H9 (cell line): Measurements from ENCODE around the gene ZNF146. TPM values are rescaled to one million over a fixed set of nuclear protein-coding genes. Genes with fewer than 3 reads are reported as not detected.
A peak's percentile ranks its signal among the peaks of the same experiment; 100 is the strongest.
"Not testable (repeated sequence)": the region's sequence is repeated elsewhere in the genome, so short reads cannot be mapped to it uniquely, and the experiment has no call there.

Source experiments
- DNase-seq: peaks from one replicate; pipeline ENCODE4 v3.0.0-alpha.2; 2017
- H2AFZ ChIP-seq: one replicate; pipeline ENCODE4 v1.6.1; 2013; ENCODE audit warnings: mild to moderate bottlenecking, low read length, control low read depth, moderate library complexity
- H2AK5ac ChIP-seq: 2 replicates; pipeline ENCODE4 v1.6.1; 2013; ENCODE audit warnings: low read length, control low read depth, mixed read lengths; ENCODE audit not compliant: insufficient read length
- H2BK120ac ChIP-seq: one replicate; pipeline ENCODE4 v1.6.1; 2013; ENCODE audit warnings: low read depth, mild to moderate bottlenecking, low read length, control low read depth, inconsistent platforms; ENCODE audit not compliant: poor library complexity, severe bottlenecking
- H2BK12ac ChIP-seq: 2 replicates; pipeline ENCODE4 v1.6.1; 2013; ENCODE audit warnings: low read length, control low read depth, mixed read lengths, low read depth; ENCODE audit not compliant: insufficient read length
- H2BK15ac ChIP-seq: 2 replicates; pipeline ENCODE4 v1.6.1; 2013; ENCODE audit warnings: low read depth, low read length, control low read depth
- H2BK20ac ChIP-seq: one replicate; pipeline ENCODE4 v1.6.1; 2013; ENCODE audit warnings: low read depth, mild to moderate bottlenecking, low read length, control low read depth, inconsistent platforms; ENCODE audit not compliant: poor library complexity, severe bottlenecking
- H2BK5ac ChIP-seq: 2 replicates; pipeline ENCODE4 v1.6.1; 2013; ENCODE audit warnings: low read length, control low read depth, mixed read lengths; ENCODE audit not compliant: insufficient read length
- H3K14ac ChIP-seq: 2 replicates; pipeline ENCODE4 v1.6.1; 2013; ENCODE audit warnings: low read length, control low read depth; ENCODE audit not compliant: insufficient read depth
- H3K18ac ChIP-seq: 2 replicates; pipeline ENCODE4 v1.6.1; 2013; ENCODE audit warnings: low read depth, mild to moderate bottlenecking, mixed read lengths, low read length, control low read depth; ENCODE audit not compliant: insufficient read length
- H3K23ac ChIP-seq: 2 replicates; pipeline ENCODE4 v1.6.1; 2013; ENCODE audit warnings: low read length, control low read depth, mixed read lengths, low read depth; ENCODE audit not compliant: insufficient read length
- H3K23me2 ChIP-seq: 2 replicates; pipeline ENCODE4 v1.6.1; 2013; ENCODE audit warnings: low read depth, mild to moderate bottlenecking, mixed read lengths, low read length, control low read depth; ENCODE audit not compliant: insufficient read length, poor library complexity, severe bottlenecking
- H3K27ac ChIP-seq: 2 replicates; pipeline ENCODE4 v1.5.1; 2013; ENCODE audit warnings: low read length, control low read depth, mixed read lengths, low read depth; ENCODE audit not compliant: insufficient read length
- H3K27me3 ChIP-seq: 2 replicates; pipeline ENCODE4 v1.6.1; 2013; ENCODE audit warnings: low read length, control low read depth, inconsistent platforms; ENCODE audit not compliant: insufficient read depth
- H3K4ac ChIP-seq: 2 replicates; pipeline ENCODE4 v1.6.1; 2013; ENCODE audit warnings: low read depth, mild to moderate bottlenecking, control low read depth, inconsistent platforms, low read length, moderate library complexity
- H3K4me1 ChIP-seq: 2 replicates; pipeline ENCODE4 v1.6.1; 2013; ENCODE audit warnings: low read length, control low read depth, inconsistent platforms; ENCODE audit not compliant: insufficient read depth
- H3K4me2 ChIP-seq: 2 replicates; pipeline ENCODE4 v1.6.1; 2013; ENCODE audit warnings: low read length, control low read depth, mixed read lengths; ENCODE audit not compliant: insufficient read length, insufficient read depth
- H3K56ac ChIP-seq: 2 replicates; pipeline ENCODE4 v1.6.1; 2013; ENCODE audit warnings: low read depth, mild to moderate bottlenecking, mixed read lengths, low read length, control low read depth; ENCODE audit not compliant: insufficient read length
- H3K79me1 ChIP-seq: 2 replicates; pipeline ENCODE4 v1.6.1; 2013; ENCODE audit warnings: low read depth, mild to moderate bottlenecking, moderate library complexity, low read length, control low read depth, inconsistent platforms; ENCODE audit not compliant: insufficient read depth, poor library complexity, severe bottlenecking
- H3K79me2 ChIP-seq: 2 replicates; pipeline ENCODE4 v1.6.1; 2013; ENCODE audit warnings: low read length, control low read depth, inconsistent platforms; ENCODE audit not compliant: insufficient read depth
- H3K9ac ChIP-seq: 2 replicates; pipeline ENCODE4 v1.6.1; 2013; ENCODE audit warnings: low read length, control low read depth, mixed read lengths; ENCODE audit not compliant: insufficient read length; ENCODE audit errors: extremely low read depth
- H3K9me3 ChIP-seq: one replicate; pipeline ENCODE4 v1.6.1; 2013; ENCODE audit warnings: low read depth, low read length, inconsistent platforms; ENCODE audit not compliant: control insufficient read depth
- H3T11ph ChIP-seq: one replicate; pipeline ENCODE4 v1.6.1; 2013; ENCODE audit warnings: mild to moderate bottlenecking, low read length, control low read depth, inconsistent platforms
- H4K20me1 ChIP-seq: one replicate; pipeline ENCODE4 v1.6.1; 2013; ENCODE audit not compliant: control insufficient read depth, insufficient read length, insufficient read depth
- H4K5ac ChIP-seq: 2 replicates; pipeline ENCODE4 v1.6.1; 2013; ENCODE audit warnings: low read depth, mild to moderate bottlenecking, mixed read lengths, low read length, control low read depth; ENCODE audit not compliant: insufficient read length
- H4K8ac ChIP-seq: replicated peaks from 2 replicates; pipeline ENCODE4 v1.6.1; 2013; ENCODE audit warnings: low read length, control low read depth, mixed read lengths, low read depth; ENCODE audit not compliant: insufficient read length
- H4K91ac ChIP-seq: 2 replicates; pipeline ENCODE4 v1.6.1; 2013; ENCODE audit warnings: low read depth, mild to moderate bottlenecking, moderate library complexity, mixed read lengths, low read length, control low read depth; ENCODE audit not compliant: insufficient read length
- H3K27ac Mint-ChIP-seq, 3 experiments: 2 replicates in 2 of 3; 3 replicates in 1 of 3; pipeline ENCODE4 v1.8.0; 2020 to 2021; ENCODE audit warnings: mixed read lengths in 3 of 3, mild to moderate bottlenecking in 1 of 3, moderate library complexity in 1 of 3
- H3K27me3 Mint-ChIP-seq: 2 replicates; pipeline ENCODE4 v1.8.0; 2021; ENCODE audit warnings: low read depth, mild to moderate bottlenecking, moderate library complexity, mixed read lengths
- H3K36me3 Mint-ChIP-seq, 3 experiments: 2 replicates in 2 of 3; 3 replicates in 1 of 3; pipeline ENCODE4 v1.8.0; 2020 to 2021; ENCODE audit warnings: low read depth in 3 of 3, mixed read lengths in 3 of 3; ENCODE audit not compliant: insufficient read depth in 1 of 3
- H3K4me1 Mint-ChIP-seq, 2 experiments: 2 replicates each; pipeline ENCODE4 v1.8.0; 2020; ENCODE audit warnings: mixed read lengths in 2 of 2
- H3K4me3 Mint-ChIP-seq, 2 experiments: 2 replicates in 1 of 2; 3 replicates in 1 of 2; pipeline ENCODE4 v1.8.0; 2020 to 2021; ENCODE audit warnings: mild to moderate bottlenecking in 2 of 2, mixed read lengths in 2 of 2, moderate library complexity in 1 of 2
- H3K9me3 Mint-ChIP-seq, 2 experiments: 2 replicates in 1 of 2; 3 replicates in 1 of 2; pipeline ENCODE4 v1.8.0; 2020; ENCODE audit warnings: mild to moderate bottlenecking in 2 of 2, mixed read lengths in 2 of 2, moderate library complexity in 1 of 2
- CTCF ChIP-seq: fragments of 200-600 bp; sonication (generic); conservative IDR thresholded peaks from 3 replicates; pipeline ENCODE4 v1.8.0; 2021; ENCODE audit warnings: antibody characterized with exemption, mild to moderate bottlenecking
- WGBS: extraction: QIAGEN DNeasy Blood & Tissue Kit; methylation state at CpG from one replicate; pipeline ENCODE4 v1.1.7; 2013; ENCODE audit warnings: missing lambda C conversion rate, low lambda C conversion rate, mixed read lengths; ENCODE audit not compliant: insufficient read length; ENCODE audit errors: extremely low coverage; 5-methylcytosine and 5-hydroxymethylcytosine counted together
- total RNA-seq: library from RNA; stranded (reverse); gene quantifications from 2 replicates; pipeline ENCODE4 v1.2.1, GENCODE V29; 2021

ZNF146 gene
- total RNA-seq, 1 experiment from 2014 or later: 166 TPM

GRCh38 chr19:36267061-36267845, 52.3 kb downstream of the ZNF146 start:
- no peak overlapping the region for H2BK15ac ChIP-seq
- Mint-ChIP-seq H3K27me3 (no peaks in the 10 kb centered on the region), H3K27ac (peak overlapping the region; percentile 26 to 68 (median 67); a peak in 4 of 7 replicates), H3K4me3 (no peak overlapping the region; a peak in 1 of 5 replicates), H3K4me1 (peaks cover 0 to 3% of the 10 kb centered on the region in 2 experiments; a peak in 2 of 4 replicates), H3K36me3 (peaks cover 0 to 23% (median 12%) of the 10 kb centered on the region in 3 experiments; a peak in 6 of 7 replicates), H3K9me3 (peaks cover 3 to 9% of the 10 kb centered on the region in 2 experiments; a peak in 4 of 5 replicates)
- no peak overlapping the region for H2BK120ac ChIP-seq
- H3K4me2 ChIP-seq: no peak overlapping the region
- H3K79me2 ChIP-seq: no peaks in the 10 kb centered on the region
- H4K8ac ChIP-seq: no peak overlapping the region
- no peak overlapping the region for H3K23ac ChIP-seq
- H3K14ac ChIP-seq: no peak overlapping the region
- no peak overlapping the region for H3K18ac ChIP-seq
- no peaks in the 10 kb centered on the region for H3K4me1 ChIP-seq
- H3T11ph ChIP-seq: no peak overlapping the region
- no peak for DNase-seq
- H2BK12ac ChIP-seq: no peak overlapping the region
- no peaks in the 10 kb centered on the region for H3K27me3 ChIP-seq
- H2AK5ac ChIP-seq: no peak overlapping the region
- H2BK20ac ChIP-seq: no peak overlapping the region
- no peak overlapping the region for H2BK5ac ChIP-seq
- H4K5ac ChIP-seq: no peak overlapping the region
- no peaks in the 10 kb centered on the region for H3K23me2 ChIP-seq
- no peak overlapping the region for H3K27ac ChIP-seq
- no peak overlapping the region for H2AFZ ChIP-seq
- no peak for TF ChIP-seq CTCF
- H3K56ac ChIP-seq: no peak overlapping the region
- no peak overlapping the region for H4K91ac ChIP-seq
- WGBS: no CpG with 5 or more reads among the region's 36 CpGs
- H3K9me3 ChIP-seq: no peaks in the 10 kb centered on the region
- H3K79me1 ChIP-seq: no peaks in the 10 kb centered on the region
- H3K4ac ChIP-seq: no peak overlapping the region
- no peak overlapping the region for H3K9ac ChIP-seq
- H4K20me1 ChIP-seq: no peaks in the 10 kb centered on the region

GRCh38 chr19:36268081-36268480, 53.2 kb downstream of the ZNF146 start:
- H2BK15ac ChIP-seq: not testable (repeated sequence)
- no CpG with 5 or more reads among the region's 21 CpGs for WGBS

More at GRCh38 chr19:36268081-36268480, 53.2 kb downstream of the ZNF146 start:
- not testable (repeated sequence) for H4K5ac ChIP-seq, H4K8ac ChIP-seq, H2BK20ac ChIP-seq, H3K4me1 Mint-ChIP-seq, H3K4me2 ChIP-seq, H3K4me1 ChIP-seq, H4K91ac ChIP-seq, H3K27me3 Mint-ChIP-seq, DNase-seq, H2BK12ac ChIP-seq, H3K4me3 Mint-ChIP-seq, H3K9me3 Mint-ChIP-seq, H4K20me1 ChIP-seq, H2BK5ac ChIP-seq, H3K18ac ChIP-seq, H3K56ac ChIP-seq, H3K27me3 ChIP-seq, H3K14ac ChIP-seq, H3T11ph ChIP-seq, H3K9me3 ChIP-seq, H2AFZ ChIP-seq, H3K79me1 ChIP-seq, H3K23ac ChIP-seq, H3K27ac ChIP-seq, H2AK5ac ChIP-seq, H2BK120ac ChIP-seq, H3K79me2 ChIP-seq, H3K9ac ChIP-seq, H3K4ac ChIP-seq, H3K23me2 ChIP-seq
- peak overlapping the region in 2 of 3 experiments; percentile 67 to 86; a peak in 3 of 7 replicates for H3K27ac Mint-ChIP-seq
- peaks cover 0 to 23% (median 12%) of the 10 kb centered on the region in 3 experiments; a peak in 6 of 7 replicates for H3K36me3 Mint-ChIP-seq
